Spleen (tissue), 11 donors: ENCODE data around the gene SPNS2. TPM values are rescaled to one million over a fixed set of nuclear protein-coding genes. Genes with fewer than 3 reads are reported as not detected.

Experiments used
- DNase-seq: peaks from one replicate; pipeline ENCODE4 v3.0.0-alpha.2; 2020
- H3K27ac ChIP-seq, 8 donors: fragments of 200-600 bp; sonication (generic) in 7 of 8; 1 replicate in 4 of 8; 2 replicates in 4 of 8; pipeline versions ENCODE4 v1.5.0 to v1.8.0; 2016 to 2021; ENCODE audit warnings: inconsistent platforms in 4 of 8, mild to moderate bottlenecking in 4 of 8, moderate library complexity in 1 of 8
- H3K27me3 ChIP-seq, 7 donors: fragments of 200-600 bp; sonication (generic) in 6 of 7; replicated peaks in 1 of 7; 1 replicate in 4 of 7; 2 replicates in 3 of 7; pipeline versions ENCODE4 v1.5.0 to v1.8.0; 2016 to 2021; ENCODE audit warnings: inconsistent platforms in 3 of 7, mild to moderate bottlenecking in 1 of 7
- H3K36me3 ChIP-seq, 6 donors: fragments of 200-600 bp; sonication (generic) in 5 of 6; 1 replicate in 4 of 6; 2 replicates in 2 of 6; pipeline versions ENCODE4 v1.5.0 to v1.8.0; 2016 to 2021; ENCODE audit warnings: inconsistent platforms in 2 of 6
- H3K4me1 ChIP-seq, 6 donors: fragments of 200-600 bp; sonication (generic) in 5 of 6; 1 replicate in 3 of 6; 2 replicates in 3 of 6; pipeline versions ENCODE4 v1.5.0 to v1.8.0; 2016 to 2021; ENCODE audit warnings: inconsistent platforms in 3 of 6
- H3K4me3 ChIP-seq, 8 donors: fragments of 200-600 bp; sonication (generic) in 7 of 8; 1 replicate in 4 of 8; 2 replicates in 4 of 8; pipeline versions ENCODE4 v1.5.0 to v1.8.0; 2016 to 2021; ENCODE audit warnings: inconsistent platforms in 4 of 8, mild to moderate bottlenecking in 4 of 8, moderate library complexity in 2 of 8
- H3K9me3 ChIP-seq, 8 donors: fragments of 200-600 bp; sonication (generic) in 7 of 8; 1 replicate in 4 of 8; 2 replicates in 4 of 8; pipeline versions ENCODE4 v1.5.0 to v1.8.0; 2016 to 2021; ENCODE audit warnings: inconsistent platforms in 4 of 8
- CTCF ChIP-seq, 11 experiments: fragments of 200-600 bp in 7 of 11; fragments of 450-650 bp in 4 of 11; sonication (generic) in 4 of 11; IDR thresholded peaks in 8 of 11; conservative IDR thresholded peaks in 3 of 11; 1 replicate in 7 of 11; 2 replicates in 4 of 11; pipeline versions ENCODE4 v1.4.0 to v1.8.0; 2016 to 2021; ENCODE audit warnings: antibody characterized with exemption in 11 of 11, inconsistent platforms in 4 of 11, mild to moderate bottlenecking in 1 of 11
- POLR2A ChIP-seq, 3 donors: fragments of 450-650 bp; IDR thresholded peaks; one replicate each; pipeline ENCODE4 v1.5.1; 2017; ENCODE audit warnings: antibody characterized with exemption in 3 of 3, mild to moderate bottlenecking in 1 of 3
- POLR2AphosphoS5 ChIP-seq, 3 donors: sonication (generic); formaldehyde crosslinking; IDR thresholded peaks; one replicate each; pipeline ENCODE4 v1.5.1; 2017; ENCODE audit warnings: antibody characterized with exemption in 3 of 3
- WGBS, 5 donors: extraction: QIAGEN DNeasy Blood & Tissue Kit in 3 of 5; methylation state at CpG; one replicate each; pipeline versions ENCODE4 v1.1.5 to v1.1.7; 2013 to 2018; 5-methylcytosine and 5-hydroxymethylcytosine counted together
- intact Hi-C: fragments of 100-400 bp; cut with DNase I; formaldehyde crosslinking; loops from one replicate; pipeline ENCODE4 v1.15.0; 2023; ENCODE audit warnings: low total_unique reads
- polyA plus RNA-seq, 3 donors: library from polyadenylated mRNA; stranded (reverse); fragments of 200-250 nt; gene quantifications; one replicate each; pipeline ENCODE4 v1.2.1, GENCODE V29; 2013
- total RNA-seq, 7 donors: library from RNA; depleted of rRNA in 3 of 7; stranded (reverse); fragments of >200 nt in 3 of 7; fragmentation: NEBNext Ultra II Directional in 4 of 7; extraction: Animal tissue kit (Norgen Biotek cat#: 25700) in 4 of 7; gene quantifications; one replicate each; pipeline versions ENCODE4 v1.1.0 to v1.2.1, GENCODE V29; 2016 to 2021
- donor health status: healthy with polysubstance abuse.
- donor health status: DM: no; HTN: no; CAD: no; lungs with moderate emphysema.
- donor health status: DM: no; HTN: no; CAD: no.
- donor health status: Bipolar disorder and iron deficiency.
- donor health status: healthy.
- donor health status: DM: no; HTN: no; CAD: no.
- donor health status: DM: yes; HTN: yes; CAD: no.

SPNS2 gene
- total and polyA plus RNA-seq, 10 donors = 8.1 to 53.5 (median 22.9) TPM

GRCh38 chr17:4506175-4506813 lies 7.6 kb downstream of the SPNS2 start:
- Histone ChIP-seq H3K36me3 (no peaks in the 10 kb centered on the region), H3K4me1 (peaks cover 41 to 100% (median 76%) of the 10 kb centered on the region in 6 donors), H3K27me3 (peaks cover 0 to 71% (median 4%) of the 10 kb centered on the region in 7 donors), H3K4me3 (no peak overlapping the region), H3K27ac (peak overlapping the region in 4 of 8 donors; percentile 33 to 77 (median 56)), H3K9me3 (no peaks in the 10 kb centered on the region)
- 45 to 61% (median 51%) methylated on average over 9 to 13 of the region's 13 CpGs for whole genome bisulfite sequencing, 5 donors
- DNase-seq = no peak
- peak in 1 of 3 donors; percentile 7 for TF ChIP-seq POLR2AphosphoS5 (IDR thresholded peaks at IDR 0.05)
- TF ChIP-seq POLR2A (IDR thresholded peaks at IDR 0.05) = no peak
- intact Hi-C loops = no loop called here

DNA sequence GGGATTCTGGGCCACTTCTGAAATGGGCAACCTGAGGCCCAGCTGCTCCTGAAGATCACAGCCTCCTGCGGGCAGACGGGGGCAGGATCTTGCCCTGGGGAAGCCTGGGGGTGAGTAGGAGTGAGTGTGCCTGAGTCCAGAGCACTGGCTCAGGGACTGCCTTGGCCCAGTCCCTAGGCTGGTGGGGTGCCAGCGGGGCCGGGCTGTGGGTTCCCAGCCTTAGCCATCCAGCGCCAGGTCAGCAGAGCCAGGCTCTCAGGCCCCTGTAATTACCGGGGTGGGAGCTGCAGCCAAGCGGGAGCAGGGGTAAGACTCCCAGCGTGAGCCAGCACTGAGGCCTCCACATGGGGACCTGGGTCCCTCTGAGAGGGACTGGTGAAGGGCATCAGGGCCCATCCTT lies 8.2 kb downstream of the SPNS2 start:
- intact Hi-C loops = no loop called here
- 71 to 91% (median 85%) methylated on average over 2 to 8 of the region's 8 CpGs for whole genome bisulfite sequencing, 5 donors
- no peaks in the 10 kb centered on the region for H3K36me3 ChIP-seq
- H3K4me3 ChIP-seq = no peak overlapping the region
- TF ChIP-seq POLR2A (IDR thresholded peaks at IDR 0.05) = no peak
- TF ChIP-seq CTCF (IDR thresholded peaks at IDR 0.05 in 8 of 11, conservative IDR thresholded peaks at IDR 0.05 in 3 of 11) = no peak
- TF ChIP-seq POLR2AphosphoS5 (IDR thresholded peaks at IDR 0.05) = no peak
- peak overlapping the region in 4 of 8 donors; percentile 14 to 86 (median 66) for H3K27ac ChIP-seq
- no peak for DNase-seq
- H3K4me1 ChIP-seq = peaks cover 39 to 100% (median 76%) of the 10 kb centered on the region in 6 donors
- H3K27me3 ChIP-seq = peaks cover 0 to 65% (median 4%) of the 10 kb centered on the region in 7 donors
- no peaks in the 10 kb centered on the region for H3K9me3 ChIP-seq

- DNase-seq = no peak
- 57 to 78% (median 62%) methylated on average over 6 to 8 of the region's 8 CpGs for WGBS, 5 donors
These were observed 8.9 kb downstream of the SPNS2 start for GRCh38 chr17:4507361-4508111.

DNA sequence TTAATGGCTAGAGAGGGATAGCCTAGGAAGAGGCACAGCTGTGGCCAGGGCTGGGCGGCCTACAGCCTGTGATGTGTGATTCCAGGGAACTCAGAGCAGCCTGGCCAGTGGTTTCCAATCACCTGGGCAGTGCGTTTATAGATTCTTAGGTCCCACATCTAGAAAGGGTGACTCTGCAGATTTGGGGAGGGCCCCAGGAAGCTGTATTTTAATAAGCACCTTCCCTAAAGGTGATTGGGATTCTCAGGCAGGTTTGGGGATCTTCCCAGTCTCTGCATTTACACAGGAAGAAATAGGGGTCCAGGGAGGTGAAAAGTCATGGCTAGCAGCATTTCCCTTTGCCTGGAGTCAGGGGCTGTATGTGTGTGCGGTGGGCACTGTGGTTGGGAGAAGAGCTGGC lies 9.5 kb downstream of the SPNS2 start:
- no peak for TF ChIP-seq POLR2AphosphoS5 (IDR thresholded peaks at IDR 0.05)
- TF ChIP-seq POLR2A (IDR thresholded peaks at IDR 0.05) = no peak
- no peak for TF ChIP-seq CTCF (IDR thresholded peaks at IDR 0.05 in 8 of 11, conservative IDR thresholded peaks at IDR 0.05 in 3 of 11)
- Histone ChIP-seq H3K9me3 (no peaks in the 10 kb centered on the region), H3K36me3 (no peaks in the 10 kb centered on the region), H3K27me3 (peaks cover 0 to 52% (median 0%) of the 10 kb centered on the region in 7 donors), H3K4me1 (peaks cover 43 to 100% (median 78%) of the 10 kb centered on the region in 6 donors), H3K27ac (peak overlapping the region in 6 of 8 donors; percentile 29 to 86 (median 80)), H3K4me3 (no peak overlapping the region)
- no peak for DNase-seq
- WGBS, 5 donors = 39 to 87% (median 70%) methylated on average over 2 to 3 of the region's 3 CpGs
- intact Hi-C loops = no loop called here

More at GRCh38 chr17:4507361-4508111, 8.9 kb downstream of the SPNS2 start:
- peak overlapping the region in 6 of 8 donors; percentile 24 to 86 (median 76) for H3K27ac ChIP-seq
- H3K36me3 ChIP-seq = no peaks in the 10 kb centered on the region
- no peak overlapping the region for H3K4me3 ChIP-seq
- H3K27me3 ChIP-seq = peaks cover 0 to 59% (median under 1%) of the 10 kb centered on the region in 7 donors
- no peaks in the 10 kb centered on the region for H3K9me3 ChIP-seq
- peaks cover 43 to 100% (median 78%) of the 10 kb centered on the region in 6 donors for H3K4me1 ChIP-seq
- intact Hi-C loops = no loop called here
- no peak for TF ChIP-seq POLR2AphosphoS5 (IDR thresholded peaks at IDR 0.05)
- TF ChIP-seq CTCF (IDR thresholded peaks at IDR 0.05 in 8 of 11, conservative IDR thresholded peaks at IDR 0.05 in 3 of 11) = no peak
- TF ChIP-seq POLR2A (IDR thresholded peaks at IDR 0.05) = no peak
